GM21576 (cell line): ENCODE data around the gene KCNT1.
"Not testable (repeated sequence)": the region's sequence is repeated elsewhere in the genome, so short reads cannot be mapped to it uniquely, and the experiment has no call there.

Experiments used
- ATAC-seq: cut with Tn5 transposase; IDR thresholded peaks from one replicate; pipeline ENCODE4 v1.9.1; 2021; ENCODE audit warnings: mild to moderate bottlenecking, moderate library complexity; ENCODE audit not compliant: unreplicated experiment

The KCNT1 gene

DNA sequence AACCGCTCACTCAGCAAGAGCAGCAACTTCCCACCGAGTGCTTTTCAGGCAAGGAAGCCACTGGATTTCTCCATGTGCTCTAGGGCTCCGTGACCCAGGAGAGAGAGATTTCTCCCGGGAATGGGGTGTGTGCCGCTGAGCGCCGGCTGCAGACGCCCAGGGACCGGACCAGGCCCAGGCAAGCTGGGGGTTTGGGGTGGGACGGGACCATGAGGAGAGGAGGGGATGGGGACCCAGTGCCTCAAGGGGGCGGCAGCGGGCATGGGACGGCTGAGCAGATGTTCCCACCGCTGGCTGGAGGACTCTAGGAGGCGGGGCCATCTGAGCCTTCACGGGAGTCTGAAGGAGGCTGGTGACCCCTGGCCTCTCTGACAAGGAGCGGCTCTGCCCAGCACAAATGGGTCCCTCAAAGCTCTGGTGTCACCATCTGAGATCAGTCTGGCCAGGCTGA is 30.4 kb upstream of the KCNT1 start:
- no peak for ATAC-seq

DNA sequence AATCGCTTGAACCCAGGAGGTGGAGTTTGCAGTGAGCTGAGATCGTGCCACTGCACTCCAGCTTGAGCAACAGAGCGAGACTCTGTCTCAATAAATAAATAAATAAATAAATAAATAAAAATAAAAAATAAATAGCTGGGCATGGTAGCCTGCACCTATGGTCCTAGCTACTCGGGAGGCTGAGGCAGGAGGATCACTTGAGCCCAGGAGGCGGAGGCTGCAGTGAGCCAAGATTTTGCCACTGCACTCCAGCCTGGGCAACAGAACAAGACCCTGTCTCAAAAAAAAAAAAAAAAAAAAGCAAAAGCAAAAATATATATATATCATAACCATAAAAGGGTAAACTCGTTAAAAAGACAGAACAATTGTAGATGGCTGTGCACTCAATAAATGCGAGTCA is 29.2 kb upstream of the KCNT1 start:
- ATAC-seq = not testable (repeated sequence)

DNA sequence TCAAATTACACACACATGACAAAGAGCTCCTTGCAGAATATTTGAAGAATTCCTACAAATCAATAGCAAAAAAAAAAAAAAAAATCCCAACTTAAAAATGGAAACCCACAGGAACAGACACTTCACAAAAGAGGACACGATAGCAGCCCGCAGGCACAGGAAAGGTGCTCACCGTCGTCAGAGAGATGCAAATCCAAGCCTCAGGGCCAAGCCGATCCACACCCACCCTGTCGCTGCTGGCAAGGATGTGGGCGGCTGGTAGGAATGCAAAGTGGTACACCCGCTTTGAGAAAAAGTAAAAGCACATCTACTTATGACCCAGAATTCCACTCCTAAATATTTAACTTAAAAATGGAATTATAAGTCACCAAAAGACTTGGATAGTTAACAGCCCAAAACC is 28.0 kb upstream of the KCNT1 start:
- no peak for ATAC-seq

DNA sequence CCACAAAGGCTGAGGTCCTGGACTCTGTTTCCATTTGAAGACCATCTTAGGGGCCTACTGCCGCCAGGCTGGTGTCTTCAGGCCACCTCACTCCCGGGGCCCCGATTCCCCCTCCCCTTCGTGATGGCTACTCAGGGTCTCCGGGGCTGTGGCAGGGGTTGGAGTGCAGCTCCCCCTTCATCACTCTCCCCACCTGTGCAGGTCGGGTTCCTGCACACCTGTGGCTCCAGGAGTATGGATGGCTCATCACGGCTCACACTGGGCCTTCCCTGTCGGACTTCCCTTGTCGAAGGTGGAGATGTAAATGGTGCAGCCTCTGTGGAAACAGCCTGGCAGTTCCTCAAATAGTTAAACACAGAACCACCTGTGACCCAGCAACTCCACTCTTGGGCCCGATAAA is 27.0 kb upstream of the KCNT1 start:
- ATAC-seq = no peak

DNA sequence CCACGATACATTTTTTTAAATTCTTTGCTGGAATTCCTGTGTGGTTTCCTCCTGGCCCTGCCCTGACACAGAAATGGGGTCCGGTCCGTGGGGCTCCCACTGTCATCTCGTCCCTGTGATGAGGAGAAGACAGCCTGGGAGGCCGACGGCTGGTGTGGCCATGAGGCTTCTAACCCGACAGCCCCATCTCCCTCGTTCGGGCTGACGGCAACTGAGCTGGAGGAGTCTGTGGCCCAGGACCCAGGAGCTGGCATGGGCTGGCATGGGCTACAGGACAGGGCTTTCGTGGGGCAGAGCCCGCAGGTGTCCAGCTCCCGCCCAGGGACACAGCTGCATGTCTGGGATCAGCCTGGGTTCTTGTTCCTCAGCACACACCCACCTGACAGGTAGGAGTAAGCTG is 25.1 kb upstream of the KCNT1 start:
- no peak for ATAC-seq

DNA sequence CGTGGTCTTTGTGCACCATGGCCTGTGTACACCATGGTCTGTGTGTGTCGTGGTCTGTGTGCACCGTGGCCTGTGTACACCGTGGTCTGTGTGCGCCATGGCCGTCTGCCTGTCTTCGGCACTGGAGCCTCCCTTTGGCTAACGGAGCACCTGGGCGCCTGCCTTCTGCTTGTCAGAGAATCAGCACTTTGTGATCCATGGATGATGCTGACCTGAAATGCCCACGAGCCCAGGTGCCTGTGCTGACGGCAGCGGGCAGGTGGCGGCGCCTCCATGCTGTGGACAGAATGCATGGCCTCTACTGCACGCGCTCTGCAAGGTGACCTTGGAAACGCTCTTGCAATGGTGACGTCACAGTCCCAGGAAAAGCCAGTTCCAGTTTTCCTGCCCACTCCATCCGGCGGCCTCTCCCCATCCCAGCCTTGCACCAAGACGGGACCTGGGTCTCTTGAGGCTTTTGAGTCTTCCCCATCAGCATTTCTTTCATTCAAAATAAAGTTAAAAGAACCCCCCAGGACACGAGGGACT is 24.3 kb upstream of the KCNT1 start:
- ATAC-seq = no peak

GRCh38 chr9:135678236-135679017 is 23.6 kb upstream of the KCNT1 start:
- ATAC-seq = no peak

GRCh38 chr9:135680056-135680455 is 21.9 kb upstream of the KCNT1 start:
- ATAC-seq = no peak

- ATAC-seq = no peak
Measured at GRCh38 chr9:135681161-135681560, 20.8 kb upstream of the KCNT1 start.

GRCh38 chr9:135683401-135684034 is 18.5 kb upstream of the KCNT1 start:
- no peak for ATAC-seq

- no peak for ATAC-seq
Measured at GRCh38 chr9:135684691-135685090, 17.3 kb upstream of the KCNT1 start.

- no peak for ATAC-seq
Measured at GRCh38 chr9:135687216-135687615, 14.8 kb upstream of the KCNT1 start.

DNA sequence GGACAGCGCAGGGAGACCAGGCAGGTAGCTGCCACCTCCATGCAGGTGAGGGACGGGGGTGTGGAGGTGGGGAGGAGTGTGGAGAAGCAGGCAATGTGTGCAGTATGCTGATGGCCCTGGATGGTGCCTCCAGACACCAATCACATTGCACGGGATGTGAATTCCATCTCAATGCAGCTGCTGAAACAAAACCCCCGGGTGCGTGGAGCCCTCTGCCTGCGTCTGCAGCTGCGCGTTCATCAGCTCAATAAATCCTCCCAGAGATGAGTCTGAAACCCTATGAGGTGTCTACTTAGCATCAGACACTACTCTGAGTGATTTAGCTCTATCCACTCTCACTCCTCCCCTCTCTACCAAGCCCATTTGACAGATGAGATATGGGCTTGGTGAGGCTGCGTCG is 13.0 kb upstream of the KCNT1 start:
- ATAC-seq = no peak

DNA sequence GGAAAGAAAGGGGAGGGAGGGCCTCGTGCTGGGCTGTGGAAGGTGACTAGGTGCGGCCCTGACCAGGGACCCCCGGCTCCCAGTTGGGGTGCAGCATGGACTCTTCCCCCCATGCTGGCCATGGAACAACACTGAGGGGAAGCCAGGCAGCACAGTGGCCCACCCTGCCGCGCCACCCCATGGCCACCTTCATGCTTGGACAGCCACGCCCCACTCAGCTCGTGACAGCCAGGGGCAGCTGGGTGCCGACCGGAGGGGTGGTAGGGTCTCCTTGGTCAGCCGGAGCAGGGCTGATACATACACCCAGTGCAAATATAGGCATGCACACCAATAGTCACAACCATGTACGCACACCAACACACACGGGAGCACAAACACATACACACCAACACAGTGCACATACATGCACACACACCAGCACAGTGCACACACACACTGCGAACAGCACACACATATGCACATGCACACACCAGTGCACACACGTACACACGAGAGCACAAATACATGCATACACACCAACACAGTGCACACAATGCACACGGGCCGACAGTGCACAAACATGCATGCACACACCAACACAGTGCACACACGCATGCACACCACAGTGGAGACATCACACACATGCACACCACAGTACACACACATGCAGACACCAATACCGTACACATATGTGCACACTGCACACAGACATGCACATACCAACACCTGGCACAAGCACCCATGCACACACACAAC is 11.0 kb upstream of the KCNT1 start:
- ATAC-seq = no peak

DNA sequence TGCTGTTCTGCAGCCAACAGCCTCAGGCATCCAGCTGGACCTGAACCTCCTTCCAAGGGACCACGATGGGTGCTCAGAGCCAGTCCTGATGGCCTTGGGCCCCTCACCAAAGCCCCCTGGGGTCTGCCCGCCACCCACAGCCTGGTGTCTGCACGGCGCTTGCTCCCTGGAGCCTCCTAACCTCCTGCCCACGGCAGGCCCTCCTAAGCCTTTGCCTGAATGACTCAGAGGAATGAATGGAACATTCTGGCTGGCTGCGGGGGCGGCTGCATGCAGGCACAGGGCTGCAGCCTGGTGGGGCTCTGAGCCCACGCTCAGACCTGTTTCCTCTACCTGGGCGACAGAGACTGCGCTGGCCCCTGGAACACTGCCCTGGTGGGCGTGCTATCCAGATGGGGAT is 9.6 kb upstream of the KCNT1 start:
- no peak for ATAC-seq

DNA sequence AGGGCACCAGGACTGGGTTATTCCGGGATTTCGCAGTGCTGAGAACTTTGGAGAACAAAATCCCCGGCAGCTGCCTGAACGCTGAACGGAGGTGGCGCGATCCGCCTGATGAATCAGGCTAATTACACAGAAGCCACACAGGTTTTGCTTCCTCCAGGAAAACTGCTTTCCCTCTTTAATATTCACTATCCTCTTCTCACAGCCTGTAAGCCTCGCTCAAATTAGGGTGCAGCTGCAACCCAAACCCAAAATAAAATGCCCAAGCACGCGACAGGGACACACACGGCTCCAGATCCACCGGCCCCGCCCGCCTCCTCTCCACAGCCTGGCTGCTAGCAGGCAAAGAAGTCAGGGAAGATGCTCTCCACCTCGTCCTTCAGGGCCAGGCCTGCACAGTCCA is 8.7 kb upstream of the KCNT1 start:
- ATAC-seq = no peak

GRCh38 chr9:135693771-135694170 is 8.2 kb upstream of the KCNT1 start:
- no peak for ATAC-seq

- no peak for ATAC-seq
Measured at GRCh38 chr9:135694414-135694813, 7.6 kb upstream of the KCNT1 start.

DNA sequence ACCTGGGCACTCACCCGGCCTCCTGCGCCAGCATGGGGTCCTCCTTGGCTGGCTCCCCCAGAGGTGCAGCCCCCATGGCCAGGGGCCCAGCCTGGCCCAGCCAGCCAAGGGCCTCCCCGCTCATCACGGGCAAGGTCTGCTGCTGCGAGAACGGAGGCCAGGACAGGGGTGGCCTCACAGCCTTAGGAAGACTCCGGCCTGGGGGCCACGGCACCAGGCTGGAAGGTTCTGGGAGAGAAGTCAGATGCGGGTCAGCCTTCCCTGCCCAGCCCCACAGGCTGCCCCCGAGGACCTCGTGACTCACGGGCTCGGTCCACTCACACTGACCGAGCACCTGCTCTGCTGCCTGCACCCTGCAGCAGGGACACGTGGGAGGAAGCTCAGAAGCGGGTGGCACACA is 6.9 kb upstream of the KCNT1 start:
- ATAC-seq = no peak

- no peak for ATAC-seq
Measured at GRCh38 chr9:135695642-135696041, 6.3 kb upstream of the KCNT1 start.

DNA sequence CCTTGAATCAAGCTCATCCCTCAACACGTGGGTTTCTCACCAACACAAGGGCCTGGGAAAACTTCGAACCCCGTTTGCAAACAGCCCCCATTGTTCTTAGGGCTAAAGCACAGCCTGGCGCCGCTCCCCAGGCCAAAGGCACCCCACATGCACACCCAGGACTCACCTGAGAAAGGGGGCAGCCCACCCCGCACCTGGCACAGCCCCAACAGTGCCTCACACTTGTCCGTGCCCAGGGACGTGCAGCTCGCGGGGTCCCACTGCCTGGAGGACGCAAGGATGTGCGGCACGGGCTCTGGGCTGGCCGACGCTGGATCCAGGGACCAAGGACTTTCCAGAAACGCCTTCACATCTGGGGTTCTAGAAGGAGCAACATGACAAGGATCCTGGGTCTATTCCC is 5.5 kb upstream of the KCNT1 start:
- no peak for ATAC-seq

DNA sequence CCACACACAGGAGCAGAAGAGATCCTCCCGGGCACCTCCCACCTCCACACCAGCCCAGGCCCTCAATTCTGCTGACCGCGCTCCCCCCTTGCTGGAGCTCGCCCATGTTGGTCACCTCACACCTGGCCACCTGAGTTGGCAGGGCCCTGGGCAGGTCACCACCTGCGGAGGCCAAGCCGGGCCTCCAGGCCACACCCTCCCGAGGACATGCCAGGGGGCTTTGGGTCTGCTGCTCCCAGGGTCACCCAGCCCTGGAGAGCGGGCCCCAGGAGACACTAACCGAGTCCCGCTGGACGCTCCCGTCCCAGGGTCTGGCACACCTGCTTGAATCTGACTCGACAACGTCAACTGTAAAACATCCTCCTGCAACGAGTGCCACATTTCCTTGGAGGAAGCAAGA is 4.8 kb upstream of the KCNT1 start:
- no peak for ATAC-seq
